NCI-H69 (cell line): ENCODE results near the gene ERC1.
"Not testable (repeated sequence)": the region's sequence is repeated elsewhere in the genome, so short reads cannot be mapped to it uniquely, and the experiment has no call there.

ENCODE experiments used
- DNase-seq: peaks from one replicate; lab custom pipeline; 2025; lab: John Stamatoyannopoulos, UW

ERC1 gene

GRCh38 chr12:1030779-1031178 lies 39.8 kb downstream of the ERC1 start:
- no peak for DNase-seq

GRCh38 chr12:1034243-1034642 lies 43.2 kb downstream of the ERC1 start:
- no peak for DNase-seq

DNA sequence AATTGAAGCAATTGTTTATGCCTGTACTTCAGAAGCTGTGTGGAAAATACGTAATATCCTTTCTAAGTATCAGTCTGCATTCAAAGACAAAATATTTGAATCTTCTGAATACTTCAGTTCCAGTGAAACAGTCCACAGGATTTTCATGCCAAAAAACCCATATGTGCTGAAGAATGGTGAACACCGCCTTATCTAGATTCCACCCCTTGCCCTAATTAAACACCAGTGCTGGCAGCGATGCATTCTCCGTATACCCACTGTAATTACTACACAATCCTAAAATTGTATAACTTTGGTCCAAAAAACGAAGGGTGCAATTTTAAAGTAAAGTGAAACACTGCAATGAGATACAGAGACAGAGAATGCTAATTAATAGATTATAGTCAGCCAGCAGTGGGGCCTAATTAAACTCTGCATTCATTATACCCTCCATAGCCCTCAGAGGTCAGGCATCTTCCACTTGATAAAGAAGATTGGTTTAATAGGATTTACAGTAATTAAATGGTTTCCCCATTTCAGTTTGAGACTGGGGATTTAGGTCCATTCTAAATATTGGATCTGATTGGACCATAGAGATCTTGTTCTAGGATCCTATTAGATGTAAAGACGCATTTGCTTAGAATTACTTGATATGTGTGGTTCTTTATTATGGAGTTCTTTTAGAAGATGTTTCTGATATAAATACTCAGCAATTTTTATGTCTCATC lies 43.9 kb downstream of the ERC1 start:
- no peak for DNase-seq

GRCh38 chr12:1041478-1041877 lies 50.5 kb downstream of the ERC1 start:
- no peak for DNase-seq

- DNase-seq, result no peak
Measured at GRCh38 chr12:1044199-1044598, 53.2 kb downstream of the ERC1 start.

- no peak for DNase-seq
Measured at GRCh38 chr12:1044696-1045095, 53.7 kb downstream of the ERC1 start.

DNA sequence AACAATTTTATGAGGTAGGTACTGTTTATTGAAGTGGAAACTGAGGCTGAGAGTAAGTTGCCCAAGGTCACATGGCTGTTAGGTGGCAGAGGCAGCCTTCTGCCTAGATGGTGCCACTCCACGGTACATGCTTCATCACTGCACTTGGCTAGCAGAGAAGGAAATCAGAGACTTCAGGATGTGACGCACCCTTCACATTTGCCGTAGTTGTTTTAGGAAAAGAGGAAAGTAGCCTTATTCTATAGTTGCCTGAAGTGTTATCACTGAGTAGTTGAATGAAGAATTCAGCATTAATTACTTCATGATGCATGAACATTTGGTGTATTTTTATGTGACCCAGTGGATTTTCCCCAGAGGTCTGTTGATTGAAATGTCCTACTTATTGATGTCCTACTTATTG lies 55.7 kb downstream of the ERC1 start:
- no peak for DNase-seq

DNA sequence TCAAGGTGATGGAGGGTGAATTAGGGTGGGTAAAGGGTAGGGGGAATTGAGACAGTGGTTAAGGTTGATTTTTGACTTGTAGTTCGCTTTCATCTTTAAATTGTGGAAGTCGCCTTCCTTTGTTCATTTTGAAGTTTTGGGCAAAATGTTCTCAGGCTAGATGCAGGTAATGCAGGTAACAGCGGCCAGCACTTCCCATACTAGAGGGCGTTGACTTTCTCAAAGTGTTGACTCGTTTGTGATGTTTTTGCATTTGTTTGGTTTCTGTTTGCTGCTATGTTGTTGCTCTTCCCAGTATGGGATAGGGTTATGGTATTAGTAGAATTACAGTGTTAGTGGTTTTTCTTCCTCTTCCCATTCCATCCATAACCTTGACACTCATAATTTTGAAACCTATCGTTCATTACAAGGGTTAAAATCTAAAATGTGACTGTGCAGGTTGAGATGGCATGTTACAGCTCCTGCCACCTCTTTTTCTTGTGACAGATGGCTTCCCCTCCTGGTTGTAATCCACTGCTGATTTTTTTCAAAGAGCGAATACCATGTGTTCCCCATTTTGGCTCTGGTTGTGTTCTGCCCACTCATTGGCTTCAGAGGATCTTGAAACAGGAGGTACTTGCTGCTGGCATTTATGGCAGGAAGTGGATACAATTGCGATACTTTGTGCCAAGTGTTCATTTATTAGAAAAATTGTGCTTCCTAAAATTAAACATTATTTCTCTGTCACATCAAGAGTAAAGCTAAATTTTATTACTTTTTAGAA lies 57.1 kb downstream of the ERC1 start:
- peak; percentile 85 for DNase-seq

GRCh38 chr12:1050059-1050707 lies 59.2 kb downstream of the ERC1 start:
- DNase-seq, result no peak

- DNase-seq, result not testable (repeated sequence)
Measured at GRCh38 chr12:1051672-1052071, 60.6 kb downstream of the ERC1 start.

- no peak for DNase-seq
Measured at GRCh38 chr12:1053690-1054089, 62.7 kb downstream of the ERC1 start.

DNA sequence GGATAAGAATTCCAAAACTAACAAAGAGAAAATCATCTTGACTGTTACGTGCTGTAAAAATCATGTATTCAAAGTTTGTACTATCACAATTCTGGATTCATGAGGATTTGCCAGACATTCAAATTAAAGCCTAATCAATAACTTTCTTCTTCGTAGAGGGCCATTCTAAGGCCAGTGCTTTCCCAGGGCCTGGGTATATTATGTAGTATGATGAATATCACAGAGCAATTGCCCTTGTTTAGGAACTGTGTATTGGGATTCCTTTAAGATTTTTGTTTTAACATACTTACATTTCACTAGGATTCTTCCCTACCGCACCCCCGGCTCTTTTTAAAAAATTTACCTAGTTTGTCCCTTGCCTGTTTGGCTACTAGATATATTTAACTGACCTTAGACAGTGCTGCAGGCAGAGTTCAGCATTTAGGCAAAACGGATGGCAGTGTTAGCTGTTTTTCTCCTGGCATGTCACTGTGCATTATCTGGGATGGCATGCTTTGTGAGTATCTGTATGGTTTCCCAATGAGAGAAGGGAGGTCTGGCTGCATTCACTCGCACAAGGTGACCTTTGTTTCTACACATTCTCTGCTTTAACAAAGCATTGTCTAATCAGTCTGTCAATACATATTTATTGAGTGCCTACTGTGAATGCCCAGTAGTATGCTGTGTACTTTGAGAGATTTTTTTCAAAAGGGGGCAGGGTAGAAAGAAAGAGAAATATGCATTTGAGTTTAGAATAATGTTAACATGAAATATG lies 63.3 kb downstream of the ERC1 start:
- peak; percentile 70 for DNase-seq

DNA sequence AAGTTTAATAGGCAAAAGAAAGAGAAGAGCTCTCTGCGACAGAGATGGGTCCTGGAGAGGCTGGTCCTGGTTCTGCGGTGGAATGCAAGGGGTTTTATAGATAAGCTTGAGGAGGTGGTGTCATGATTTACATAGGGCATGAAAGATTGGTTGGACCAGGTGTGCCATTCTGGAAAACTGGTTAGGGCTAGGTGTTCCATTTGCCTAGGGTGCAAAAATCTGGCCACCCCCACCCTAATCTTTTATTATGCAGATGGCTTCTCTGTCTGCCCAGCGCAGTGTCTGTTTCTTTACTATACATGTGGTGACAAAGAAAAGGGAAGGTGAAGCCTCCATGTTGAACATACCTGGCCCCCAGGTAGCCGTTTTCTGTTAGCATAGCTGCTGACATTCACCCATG lies 65.4 kb downstream of the ERC1 start:
- DNase-seq, result peak; percentile 89

- no peak for DNase-seq
Measured at GRCh38 chr12:1058423-1058822, 67.4 kb downstream of the ERC1 start.

DNA sequence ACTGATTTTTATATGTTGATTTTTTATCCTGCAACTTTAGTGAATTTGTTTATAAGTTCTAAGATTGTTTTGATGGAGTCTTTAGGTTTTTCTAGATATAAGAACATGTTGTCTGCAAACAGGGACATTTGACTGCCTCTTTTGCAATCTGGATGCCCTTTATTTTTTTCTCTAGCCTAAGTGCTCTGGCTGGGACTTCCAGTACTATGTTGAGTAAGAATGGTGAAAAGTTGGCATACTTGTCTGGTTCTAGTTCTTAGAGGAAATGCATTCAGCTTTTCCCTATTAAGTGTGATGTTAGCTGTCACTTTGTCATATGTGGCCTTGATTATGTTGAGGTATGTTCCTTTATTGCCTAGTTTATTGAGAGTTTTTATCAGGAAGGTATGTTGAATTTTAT lies 68.1 kb downstream of the ERC1 start:
- DNase-seq, result no peak

GRCh38 chr12:1063852-1064251 lies 72.8 kb downstream of the ERC1 start:
- no peak for DNase-seq

DNA sequence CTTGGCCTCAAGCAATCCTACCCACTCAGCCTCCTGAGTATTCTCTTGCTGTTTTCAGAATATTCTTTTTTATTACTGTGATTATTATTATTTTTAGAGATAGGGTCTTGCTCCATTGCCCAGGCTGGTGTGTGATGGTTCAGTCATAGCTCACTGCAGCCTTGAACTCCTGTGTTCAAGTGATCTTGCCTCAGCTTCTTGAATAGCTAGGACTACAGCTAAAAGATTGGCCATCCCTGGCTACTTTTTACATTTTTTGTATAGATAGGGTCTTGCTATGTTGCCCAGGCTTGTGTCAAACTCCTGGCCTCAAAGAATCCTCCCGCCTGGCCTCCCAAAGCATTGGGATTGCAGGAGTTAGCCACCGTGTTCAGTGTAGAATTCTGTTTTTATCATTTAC lies 73.3 kb downstream of the ERC1 start:
- no peak for DNase-seq

GRCh38 chr12:1065629-1066028 lies 74.6 kb downstream of the ERC1 start:
- DNase-seq, result no peak

DNA sequence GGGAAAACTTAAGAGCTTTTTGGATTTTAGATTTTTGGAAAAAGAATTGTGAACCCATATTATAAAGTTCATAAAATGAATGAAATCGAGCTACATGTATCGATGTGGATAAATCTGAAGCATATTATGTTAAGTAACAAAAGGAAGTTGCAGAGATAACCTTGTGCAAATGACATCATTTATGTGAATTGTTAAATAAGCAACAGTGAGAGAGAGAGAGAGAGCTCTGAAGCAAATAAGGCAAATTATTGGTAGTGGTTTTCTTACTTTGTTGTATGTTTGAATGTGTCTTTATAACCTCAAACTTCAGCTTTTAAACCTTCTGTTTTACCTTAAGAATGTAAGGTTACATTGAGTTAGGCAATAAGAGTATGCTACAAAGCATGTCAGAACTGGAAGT lies 78.8 kb downstream of the ERC1 start:
- DNase-seq, result no peak

GRCh38 chr12:1071182-1071581 lies 80.2 kb downstream of the ERC1 start:
- no peak for DNase-seq

- DNase-seq, result no peak
Measured at GRCh38 chr12:1073652-1074051, 82.6 kb downstream of the ERC1 start.

- no peak for DNase-seq
Measured at GRCh38 chr12:1077036-1077803, 86.2 kb downstream of the ERC1 start.
